NCI-H187 treated with DMSO at 0.1 percent for 48 hours (cell line): ENCODE data around the gene COG5.
"Not testable (repeated sequence)": the region's sequence is repeated elsewhere in the genome, so short reads cannot be mapped to it uniquely, and the experiment has no call there.

ENCODE experiments used
- DNase-seq: peaks from one replicate; lab custom pipeline; 2025; lab: John Stamatoyannopoulos, UW

COG5 gene

GRCh38 chr7:107228291-107228690, 335.4 kb downstream of the COG5 start:
- no peak for DNase-seq

- no peak for DNase-seq
Measured at GRCh38 chr7:107224374-107225223, 339.1 kb downstream of the COG5 start.

- not testable (repeated sequence) for DNase-seq
Measured at GRCh38 chr7:107220806-107221205, 342.9 kb downstream of the COG5 start.

- DNase-seq, result no peak
Measured at GRCh38 chr7:107220356-107220755, 343.4 kb downstream of the COG5 start.

- no peak for DNase-seq
Measured at GRCh38 chr7:107219563-107220244, 344.0 kb downstream of the COG5 start.

GRCh38 chr7:107213945-107214344, 349.8 kb downstream of the COG5 start:
- DNase-seq, result no peak

- no peak for DNase-seq
Measured at GRCh38 chr7:107213193-107213788, 350.4 kb downstream of the COG5 start.

- no peak for DNase-seq
Measured at GRCh38 chr7:107212725-107213124, 351.0 kb downstream of the COG5 start.

GRCh38 chr7:107210400-107210799, 353.3 kb downstream of the COG5 start:
- DNase-seq, result no peak

- DNase-seq, result no peak
Measured at GRCh38 chr7:107209565-107209964, 354.2 kb downstream of the COG5 start.

- DNase-seq, result no peak
Measured at GRCh38 chr7:107208563-107208962, 355.2 kb downstream of the COG5 start.

GRCh38 chr7:107208024-107208521, 355.6 kb downstream of the COG5 start:
- no peak for DNase-seq

- no peak for DNase-seq
Measured at GRCh38 chr7:107207459-107207858, 356.3 kb downstream of the COG5 start.

- no peak for DNase-seq
Measured at GRCh38 chr7:107206706-107207105, 357.0 kb downstream of the COG5 start.

GRCh38 chr7:107206136-107206535, 357.6 kb downstream of the COG5 start:
- no peak for DNase-seq

GRCh38 chr7:107203607-107204006, 360.1 kb downstream of the COG5 start:
- DNase-seq, result no peak

- no peak for DNase-seq
Measured at GRCh38 chr7:107201795-107202450, 361.8 kb downstream of the COG5 start.

- no peak for DNase-seq
Measured at GRCh38 chr7:107196834-107197610, 366.7 kb downstream of the COG5 start.

- DNase-seq, result no peak
Measured at GRCh38 chr7:107194052-107194451, 369.7 kb downstream of the COG5 start.

GRCh38 chr7:107190090-107190489, 373.6 kb downstream of the COG5 start:
- DNase-seq, result no peak

GRCh38 chr7:107187774-107188173, 375.9 kb downstream of the COG5 start:
- no peak for DNase-seq
